HCT116 (cell line): ENCODE measurements around the gene SPOCD1. TPM values are rescaled to one million over a fixed set of nuclear protein-coding genes. Genes with fewer than 3 reads are reported as not detected.

ENCODE experiments used
- ATAC-seq: fragments of 200-7000 bp; cut with Tn5 transposase; 2 replicates; pipeline ENCODE4 v1.9.1; 2020; ENCODE audit warnings: mild to moderate bottlenecking, moderate library complexity
- BruUV-seq: library from RNA; stranded (reverse); fragments of 400-500 nt; replicated peaks from 2 replicates; lab custom pipeline; 2021; lab: Mats Ljungman, UMichigan
- CTCF ChIA-PET: fragments of 300-600 bp; sonication (Branson Sonifier 250); formaldehyde crosslinking; loops from one replicate; lab custom pipeline; 2021; ENCODE audit warnings: antibody characterized with exemption; lab: Charles Lee
- POLR2A ChIA-PET: fragments of 300-600, 350-600 bp; sonication (Branson Sonifier 250); formaldehyde crosslinking; loops from one replicate; lab custom pipeline; 2021; ENCODE audit warnings: antibody characterized with exemption; lab: Charles Lee
- RAD21 ChIA-PET, 2 experiments: fragments of 300-600 bp; sonication (Branson Sonifier 250); formaldehyde crosslinking; loops; one replicate each; lab custom pipeline; 2023; ENCODE audit warnings: low total read pairs in 2 of 2; ENCODE audit not compliant: uncharacterized antibody in 2 of 2, unreplicated experiment in 2 of 2, low non-redundant PET in 1 of 2; lab: Charles Lee
- DNase-seq: peaks from one replicate; pipeline ENCODE4 v3.0.0-alpha.2; 2010; ENCODE audit warnings: low read depth, low spot score
- H2AFZ ChIP-seq: fragments of 200-600 bp; shearing (Covaris generic), sonication (generic); 2 replicates; pipeline ENCODE4 v1.6.1; 2017; ENCODE audit warnings: low read depth, mixed run types, mixed read lengths, antibody characterized with exemption, low read length; ENCODE audit not compliant: poor library complexity, severe bottlenecking
- H3K27ac ChIP-seq: 2 replicates; pipeline ENCODE4 v1.5.1; 2012; ENCODE audit warnings: low read depth, low read length
- H3K27me3 ChIP-seq: fragments of 200-600 bp; sonication (generic); 2 replicates; pipeline ENCODE4 v1.6.1; 2016; ENCODE audit warnings: mixed run types, low read length, mixed read lengths; ENCODE audit not compliant: insufficient read depth
- H3K36me3 ChIP-seq, 2 experiments: fragments of 200-500 bp in 1 of 2; fragments of 200-600 bp in 1 of 2; sonication (Bioruptor generic) in 1 of 2; sonication (generic) in 1 of 2; 2 replicates each; pipeline versions ENCODE4 v1.5.1 to v1.6.1; 2014 to 2016; ENCODE audit warnings: low read length in 2 of 2, inconsistent platforms in 1 of 2, mixed read lengths in 1 of 2, mixed run types in 1 of 2; ENCODE audit not compliant: insufficient read depth in 2 of 2, control insufficient read depth in 1 of 2
- H3K4me1 ChIP-seq, 2 experiments: fragments of 200-600 bp in 1 of 2; sonication (generic) in 1 of 2; 2 replicates each; pipeline versions ENCODE4 v1.5.1 to v1.6.1; 2012 to 2017; ENCODE audit warnings: low read length in 2 of 2, inconsistent platforms in 1 of 2, mild to moderate bottlenecking in 1 of 2, mixed read lengths in 1 of 2, mixed run types in 1 of 2, moderate library complexity in 1 of 2; ENCODE audit not compliant: insufficient read depth in 2 of 2, control insufficient read depth in 1 of 2
- H3K4me2 ChIP-seq: fragments of 200-600 bp; sonication (generic); 2 replicates; pipeline ENCODE4 v1.6.1; 2017; ENCODE audit warnings: mixed run types, low read length, mixed read lengths
- H3K4me3 ChIP-seq, 2 experiments: fragments of 200-600 bp in 1 of 2; sonication (generic) in 1 of 2; replicated peaks in 1 of 2; 2 replicates each; pipeline ENCODE4 v1.5.1; 2011 to 2016; ENCODE audit warnings: low read length in 2 of 2, control low read depth in 1 of 2, low read depth in 1 of 2, mild to moderate bottlenecking in 1 of 2, mixed read lengths in 1 of 2, mixed run types in 1 of 2
- H3K79me2 ChIP-seq: fragments of 200-600 bp; sonication (generic); 2 replicates; pipeline ENCODE4 v1.6.1; 2017; ENCODE audit warnings: mild to moderate bottlenecking, mixed run types, low read length, moderate library complexity, mixed read lengths; ENCODE audit not compliant: insufficient read depth
- H3K9ac ChIP-seq: fragments of 200-600 bp; sonication (generic); 2 replicates; pipeline ENCODE4 v1.6.1; 2016; ENCODE audit warnings: low read length, mixed read lengths
- H3K9me2 ChIP-seq: fragments of 200-600 bp; sonication (generic), shearing (Covaris generic); 2 replicates; pipeline ENCODE4 v1.6.1; 2017; ENCODE audit warnings: mixed run types, mild to moderate bottlenecking, moderate library complexity; ENCODE audit not compliant: insufficient read depth
- H3K9me3 ChIP-seq, 2 experiments: fragments of 200-500 bp in 1 of 2; fragments of 200-600 bp in 1 of 2; sonication (Bioruptor generic) in 1 of 2; sonication (generic) in 1 of 2; 2 replicates each; pipeline ENCODE4 v1.6.1; 2014 to 2017; ENCODE audit warnings: low read length in 2 of 2, mixed read lengths in 2 of 2, inconsistent platforms in 1 of 2, low read depth in 1 of 2, mild to moderate bottlenecking in 1 of 2, mixed run types in 1 of 2, moderate library complexity in 1 of 2; ENCODE audit not compliant: control insufficient read depth in 1 of 2, insufficient read depth in 1 of 2
- H4K20me1 ChIP-seq: fragments of 200-600 bp; sonication (generic), shearing (Covaris generic); 2 replicates; pipeline ENCODE4 v1.6.1; 2017; ENCODE audit warnings: mixed run types, mild to moderate bottlenecking, moderate library complexity; ENCODE audit not compliant: insufficient read depth
- CEBPB ChIP-seq: IDR thresholded peaks from 2 replicates; pipeline ENCODE4 v1.6.1; 2012; ENCODE audit warnings: low read depth
- EGR1 ChIP-seq: IDR thresholded peaks from 2 replicates; pipeline ENCODE4 v1.6.1; 2012; ENCODE audit warnings: low read depth
- ELF1 ChIP-seq: IDR thresholded peaks from 2 replicates; pipeline ENCODE4 v1.6.1; 2012; ENCODE audit warnings: low read depth, borderline replicate concordance
- EZH2 ChIP-seq: fragments of 200-600 bp; sonication (generic); IDR thresholded peaks from 2 replicates; pipeline ENCODE4 v1.6.1; 2017; ENCODE audit warnings: antibody characterized with exemption, mixed run types
- EZH2phosphoT487 ChIP-seq: fragments of 200-600 bp; IDR thresholded peaks from 2 replicates; pipeline ENCODE4 v1.6.1; 2018; ENCODE audit warnings: antibody characterized with exemption, borderline replicate concordance
- FOSL1 ChIP-seq: IDR thresholded peaks from 2 replicates; pipeline ENCODE4 v1.6.1; 2012; ENCODE audit warnings: low read depth
- POLR2A ChIP-seq: IDR thresholded peaks from 2 replicates; pipeline ENCODE4 v1.7.0; 2011; ENCODE audit warnings: borderline replicate concordance; ENCODE audit not compliant: insufficient read depth, insufficient read length; ENCODE audit errors: extremely low read depth
- RAD21 ChIP-seq: IDR thresholded peaks from 2 replicates; pipeline ENCODE4 v1.6.1; 2012; ENCODE audit warnings: low read depth, mild to moderate bottlenecking
- SIN3A ChIP-seq: IDR thresholded peaks from 2 replicates; pipeline ENCODE4 v1.6.1; 2012; ENCODE audit warnings: low read depth
- TCF7L2 ChIP-seq: IDR thresholded peaks from 2 replicates; pipeline ENCODE4 v1.7.0; 2011; ENCODE audit warnings: borderline replicate concordance, inconsistent platforms; ENCODE audit not compliant: insufficient read depth, insufficient read length; ENCODE audit errors: extremely low read depth
- YY1 ChIP-seq: IDR thresholded peaks from 2 replicates; pipeline ENCODE4 v1.6.1; 2011; ENCODE audit warnings: low read length, low read depth, moderate library complexity, mild to moderate bottlenecking; ENCODE audit not compliant: insufficient replicate concordance; ENCODE audit errors: extremely low read depth
- ZFX ChIP-seq: fragments of 450-650 bp; IDR thresholded peaks from 2 replicates; pipeline ENCODE4 v1.6.1; 2017
- intact Hi-C: fragments of 100-400 bp; cut with micrococcal nuclease; formaldehyde crosslinking; loops from 2 replicates; pipeline ENCODE4 v1.10.0; 2022
- total RNA-seq: library from RNA; stranded (reverse); gene quantifications from one replicate; pipeline ENCODE4 v1.2.1, GENCODE V29; 2021; ENCODE audit not compliant: unreplicated experiment
- TF ChIP-seq, protein P1 (sequence below): IDR thresholded peaks from 2 replicates; pipeline ENCODE4 v1.6.1; 2012
- TF ChIP-seq, protein P2 (sequence below): IDR thresholded peaks from 2 replicates; pipeline ENCODE4 v1.6.1; 2012

SPOCD1 gene
- total RNA-seq, 1 experiment from 2014 or later: 5.0 TPM

DNA sequence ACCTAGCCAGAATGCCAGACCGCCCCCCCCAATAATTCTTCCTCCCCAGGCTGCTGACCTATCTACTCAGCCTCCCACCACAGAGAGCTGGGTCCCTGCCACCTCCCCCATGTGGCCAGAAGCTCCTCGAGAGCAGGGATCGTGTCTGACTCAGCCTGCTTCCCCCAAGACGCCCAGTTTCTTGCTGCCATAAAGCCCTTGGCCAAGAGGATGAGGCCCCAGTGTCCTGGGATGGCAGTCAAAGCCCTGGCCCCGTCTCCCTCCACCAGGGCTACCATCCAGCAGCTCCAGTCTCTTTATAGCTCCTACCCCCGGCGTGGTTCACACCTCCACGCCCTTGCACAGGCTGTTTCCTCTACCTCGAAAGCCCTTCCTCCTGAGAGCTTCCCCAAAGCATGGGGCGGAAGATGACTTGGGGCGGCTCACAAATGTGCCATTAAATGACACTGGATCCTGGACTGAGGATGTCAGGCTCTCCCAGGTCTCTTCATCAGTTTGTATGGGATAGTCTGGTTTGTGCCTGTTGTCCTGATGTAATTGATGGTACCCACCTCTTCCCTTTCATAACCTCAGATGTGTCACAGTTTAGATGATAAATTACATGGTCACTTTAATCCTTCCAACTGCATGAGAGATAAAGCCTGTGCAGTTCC lies 64.8 kb downstream of the SPOCD1 start:
- ATAC-seq: no peak
- CTCF ChIA-PET: no interaction called here

DNA sequence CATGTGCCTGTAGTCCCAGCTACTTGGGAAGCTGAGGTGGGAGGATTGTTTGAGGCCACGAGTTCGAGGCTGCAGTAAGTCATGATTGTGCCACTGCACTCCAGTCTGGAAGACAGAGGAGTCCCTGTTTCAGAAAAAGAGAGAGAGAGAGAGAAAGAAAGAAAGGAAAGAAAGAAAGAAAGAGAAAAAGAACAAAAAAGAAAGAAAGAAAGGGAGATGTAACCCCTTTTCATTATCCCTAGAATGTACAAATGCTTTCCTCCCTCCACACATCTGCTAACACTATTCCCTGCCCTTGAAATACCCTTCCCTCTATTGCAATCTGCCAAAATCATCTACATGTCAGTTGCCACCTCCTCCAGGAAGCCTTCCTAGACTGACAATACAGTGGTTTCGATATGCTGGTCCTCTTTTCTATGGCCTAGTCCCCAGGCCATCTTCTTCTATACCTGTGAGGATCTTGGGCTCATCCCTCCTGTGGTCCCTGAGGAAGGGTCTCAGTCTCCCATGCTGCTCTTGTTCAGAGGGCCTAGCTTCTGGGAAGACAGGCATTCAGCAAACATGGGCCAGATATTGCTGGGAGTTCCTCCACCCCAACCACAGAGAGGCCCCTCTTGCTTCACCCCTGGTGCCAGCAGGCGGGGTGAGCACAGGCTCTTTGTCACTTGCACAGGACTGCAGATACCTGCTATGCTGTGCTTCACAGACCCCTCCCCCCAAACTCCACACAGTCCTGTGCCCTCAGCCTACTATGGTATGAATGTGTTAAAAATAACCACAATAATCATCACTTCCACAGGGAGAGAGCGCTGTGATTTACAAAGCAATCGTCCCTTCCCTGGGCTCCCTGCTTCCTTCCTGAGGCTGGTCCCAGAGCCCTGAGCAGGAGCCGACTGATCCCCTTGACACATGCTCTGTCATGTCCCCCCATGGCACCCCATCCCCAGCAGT lies 65.8 kb downstream of the SPOCD1 start:
- H3K9ac ChIP-seq: no peak overlapping the region
- H3K4me2 ChIP-seq: no peak overlapping the region
- no peak overlapping the region for H3K4me3 ChIP-seq
- ChIA-PET CTCF (interaction anchor here (1.4 kb wide), 1 partner anchor 84 kb away, joined by 3 read pairs; no protein-coding TSS in a partner anchor), RAD21 (interaction anchor here in 1 of 2 experiments (0.6 kb wide), 1 partner anchor 39 kb away, joined by 11 read pairs; no protein-coding TSS in a partner anchor), POLR2A (no interaction called here)
- H3K27ac ChIP-seq: no peak overlapping the region
- intact Hi-C loops: no loop called here
- ATAC-seq: no peak
- no TSS peak for BruUV-seq
- no peaks in the 10 kb centered on the region for H3K27me3 ChIP-seq
- H4K20me1 ChIP-seq: no peaks in the 10 kb centered on the region
- no peak overlapping the region for H2AFZ ChIP-seq
- H3K4me1 ChIP-seq: peaks cover 14 to 20% of the 10 kb centered on the region in 2 experiments
- H3K36me3 ChIP-seq: no peaks in the 10 kb centered on the region
- no peaks in the 10 kb centered on the region for H3K9me3 ChIP-seq
- no peaks in the 10 kb centered on the region for H3K79me2 ChIP-seq
- H3K9me2 ChIP-seq: no peaks in the 10 kb centered on the region
- DNase-seq: no peak
- TF ChIP-seq ZFX (no peak), RAD21 (no peak), SIN3A (no peak), POLR2A (no peak), EGR1 (no peak), EZH2phosphoT487 (no peak), YY1 (no peak), FOSL1 (no peak), TCF7L2 (no peak)
- TF ChIP-seq, protein P1, sequence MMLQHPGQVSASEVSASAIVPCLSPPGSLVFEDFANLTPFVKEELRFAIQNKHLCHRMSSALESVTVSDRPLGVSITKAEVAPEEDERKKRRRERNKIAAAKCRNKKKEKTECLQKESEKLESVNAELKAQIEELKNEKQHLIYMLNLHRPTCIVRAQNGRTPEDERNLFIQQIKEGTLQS: no peak
- TF ChIP-seq, protein P2, sequence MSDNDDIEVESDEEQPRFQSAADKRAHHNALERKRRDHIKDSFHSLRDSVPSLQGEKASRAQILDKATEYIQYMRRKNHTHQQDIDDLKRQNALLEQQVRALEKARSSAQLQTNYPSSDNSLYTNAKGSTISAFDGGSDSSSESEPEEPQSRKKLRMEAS: no peak

More for the DNA sequence above, 64.8 kb downstream of the SPOCD1 start:
- H3K9me3 ChIP-seq: no peaks in the 10 kb centered on the region
- TF ChIP-seq TCF7L2 (no peak), CEBPB (no peak), EZH2 (no peak), FOSL1 (no peak), ZFX (no peak), ELF1 (no peak)
- TF ChIP-seq, protein P1: no peak
- TF ChIP-seq, all 23 proteins: peak for 0
- Histone ChIP-seq H3K4me2 (no peak overlapping the region), H3K9ac (no peak overlapping the region), H3K27ac (no peak overlapping the region), H3K27me3 (no peaks in the 10 kb centered on the region), H3K36me3 (no peaks in the 10 kb centered on the region), H3K4me3 (no peak overlapping the region), H3K79me2 (no peaks in the 10 kb centered on the region), H3K9me2 (no peaks in the 10 kb centered on the region), H2AFZ (no peak overlapping the region), H3K4me1 (peaks cover 11 to 17% of the 10 kb centered on the region in 2 experiments), H4K20me1 (no peaks in the 10 kb centered on the region)
- intact Hi-C loops: no loop called here
- RAD21 ChIA-PET: interaction anchor here in 1 of 2 experiments (0.6 kb wide), 1 partner anchor 38 kb away, joined by 11 read pairs; no protein-coding TSS in a partner anchor
- POLR2A ChIA-PET: no interaction called here
- no TSS peak for BruUV-seq
- no peak for DNase-seq
